ENCODE measurements around the gene MIDN. TPM values are rescaled to one million over a fixed set of nuclear protein-coding genes. Genes with fewer than 3 reads are reported as not detected.
A peak's percentile ranks its signal among the peaks of the same experiment; 100 is the strongest.
"Not testable (repeated sequence)": the region's sequence is repeated elsewhere in the genome, so short reads cannot be mapped to it uniquely, and the experiment has no call there.

Gene MIDN
- total RNA-seq, 4 donors from 2014 or later = 17.4 to 51.9 (median 39.4) TPM

GRCh38 chr19:1206864-1207450, 41.4 kb upstream of the MIDN start:
- TF ChIP-seq CTCF (IDR thresholded peaks at IDR 0.05) (no peak), EP300 (IDR thresholded peaks at IDR 0.05) (no peak), POLR2A (IDR thresholded peaks at IDR 0.05) (no peak)
- peak in 1 of 2 donors; percentile 47 for DNase-seq (ENCODE audit: low spot score in 2 of 2)
- Histone ChIP-seq H3K36me3 (peaks cover 0 to 4% (median 0%) of the 10 kb centered on the region in 3 donors), H3K9me3 (no peaks in the 10 kb centered on the region), H3K27me3 (no peaks in the 10 kb centered on the region), H3K4me3 (peak overlapping the region; percentile 44 to 80 (median 76)), H3K4me1 (peaks cover 0 to 72% (median 49%) of the 10 kb centered on the region in 4 donors), H3K27ac (peak overlapping the region; percentile 81 to 93 (median 86))
- WGBS, 2 donors = 0 to 2% methylated on average over 30 to 38 of the region's 38 CpGs

GRCh38 chr19:1208830-1209229, 39.6 kb upstream of the MIDN start:
- not testable (repeated sequence) for DNase-seq (ENCODE audit: low spot score in 2 of 2)
- WGBS, 2 donors = 69 to 71% methylated on average over 7 to 10 of the region's 10 CpGs

GRCh38 chr19:1210227-1210538, 38.2 kb upstream of the MIDN start:
- WGBS, 2 donors = 68 to 75% methylated on average over 13 of the region's 13 CpGs
- Histone ChIP-seq H3K4me3 (no peak overlapping the region), H3K36me3 (peaks cover 0 to 8% (median 0%) of the 10 kb centered on the region in 3 donors), H3K27me3 (no peaks in the 10 kb centered on the region), H3K27ac (peak overlapping the region; percentile 83 to 93 (median 88)), H3K9me3 (no peaks in the 10 kb centered on the region), H3K4me1 (peaks cover 1 to 88% (median 64%) of the 10 kb centered on the region in 4 donors)
- no peak for TF ChIP-seq CTCF (IDR thresholded peaks at IDR 0.05)
- peak; percentile 64 to 83 for TF ChIP-seq EP300 (IDR thresholded peaks at IDR 0.05)
- no peak for TF ChIP-seq POLR2A (IDR thresholded peaks at IDR 0.05)
- DNase-seq (ENCODE audit: low spot score in 2 of 2) = no peak

More at GRCh38 chr19:1208830-1209229, 39.6 kb upstream of the MIDN start:
- H3K27me3 ChIP-seq, H3K9me3 ChIP-seq, H3K36me3 ChIP-seq, H3K4me3 ChIP-seq: not testable (repeated sequence)
- H3K4me1 ChIP-seq = peaks cover 0 to 83% (median 56%) of the 10 kb centered on the region in 4 donors
- peak overlapping the region in 3 of 4 donors; percentile 83 to 93 (median 89) for H3K27ac ChIP-seq

GRCh38 chr19:1211494-1212234, 36.7 kb upstream of the MIDN start:
- no peak for TF ChIP-seq POLR2A (IDR thresholded peaks at IDR 0.05)
- peak in 1 of 2 donors; percentile 23 for TF ChIP-seq EP300 (IDR thresholded peaks at IDR 0.05)
- no peak for TF ChIP-seq CTCF (IDR thresholded peaks at IDR 0.05)
- DNase-seq (ENCODE audit: low spot score in 2 of 2) = no peak
- Histone ChIP-seq H3K4me3 (no peak overlapping the region), H3K9me3 (no peaks in the 10 kb centered on the region), H3K27me3 (no peaks in the 10 kb centered on the region), H3K4me1 (peaks cover 3 to 99% (median 75%) of the 10 kb centered on the region in 4 donors), H3K36me3 (peaks cover 0 to 8% (median 0%) of the 10 kb centered on the region in 3 donors), H3K27ac (peak overlapping the region in 2 of 4 donors; percentile 68 to 93)
- WGBS, 2 donors = 72 to 75% methylated on average over 29 of the region's 33 CpGs

GRCh38 chr19:1213391-1214286, 34.7 kb upstream of the MIDN start:
- peaks cover 0 to 5% (median 0%) of the 10 kb centered on the region in 3 donors for H3K36me3 ChIP-seq
- peak overlapping the region; percentile 66 to 93 (median 90) for H3K27ac ChIP-seq
- peak in 1 of 2 donors; percentile 37 for DNase-seq (ENCODE audit: low spot score in 2 of 2)
- peak overlapping the region in 1 of 4 donors; percentile 3 for H3K4me3 ChIP-seq
- TF ChIP-seq CTCF (IDR thresholded peaks at IDR 0.05) (no peak), EP300 (IDR thresholded peaks at IDR 0.05) (peak in 1 of 2 donors; percentile 47), POLR2A (IDR thresholded peaks at IDR 0.05) (no peak)
- no peaks in the 10 kb centered on the region for H3K9me3 ChIP-seq
- H3K4me1 ChIP-seq = peaks cover 3 to 99% (median 78%) of the 10 kb centered on the region in 4 donors
- H3K27me3 ChIP-seq = no peaks in the 10 kb centered on the region
- WGBS, 2 donors = 63 to 69% methylated on average over 37 to 39 of the region's 39 CpGs
